Activated T-helper 1 cell treated with anti-CD3 and anti-CD28 coated beads, Interleukin-12 subunit alpha, Interleukin-12 subunit beta, Interleukin-2, Interleukin-4 antibody, amounts not matched to agents 30 ng/mL and 10 ng/mL and 1 ng/mL, durations not matched to agents 14 hours and 24 hours and 36 hours (primary cell): Measurements from ENCODE around the gene EHMT1. TPM values are rescaled to one million over a fixed set of nuclear protein-coding genes. Genes with fewer than 3 reads are reported as not detected.
A peak's percentile ranks its signal among the peaks of the same experiment; 100 is the strongest.
"Not testable (repeated sequence)": the region's sequence is repeated elsewhere in the genome, so short reads cannot be mapped to it uniquely, and the experiment has no call there.

Experiments used
- DNase-seq: peaks from one replicate; pipeline ENCODE4 v3.0.0; 2021; ENCODE audit warnings: low spot score
- H3K27ac Mint-ChIP-seq: one replicate; pipeline ENCODE4 v1.8.0; 2021; ENCODE audit warnings: mild to moderate bottlenecking, mixed read lengths
- H3K27me3 Mint-ChIP-seq: one replicate; pipeline ENCODE4 v1.8.0; 2022; ENCODE audit warnings: mild to moderate bottlenecking, moderate library complexity, mixed read lengths; ENCODE audit not compliant: insufficient read depth
- H3K36me3 Mint-ChIP-seq: one replicate; pipeline ENCODE4 v1.8.0; 2021; ENCODE audit warnings: low read depth, mixed read lengths
- H3K4me1 Mint-ChIP-seq: one replicate; pipeline ENCODE4 v1.8.0; 2021; ENCODE audit warnings: low read depth, mixed read lengths
- H3K4me3 Mint-ChIP-seq: one replicate; pipeline ENCODE4 v1.8.0; 2021; ENCODE audit warnings: mild to moderate bottlenecking, moderate library complexity, mixed read lengths
- H3K9me3 Mint-ChIP-seq: one replicate; pipeline ENCODE4 v1.8.0; 2021; ENCODE audit warnings: mixed read lengths
- intact Hi-C: fragments of 100-400 bp; cut with micrococcal nuclease; formaldehyde crosslinking; loops from one replicate; pipeline ENCODE4 v1.15.1; 2024
- total RNA-seq: library from RNA; stranded (reverse); gene quantifications from 2 replicates; pipeline ENCODE4 v1.2.3, GENCODE V29; 2022

Gene EHMT1
- total RNA-seq, 1 donor from 2014 or later: 97.0 TPM

DNA sequence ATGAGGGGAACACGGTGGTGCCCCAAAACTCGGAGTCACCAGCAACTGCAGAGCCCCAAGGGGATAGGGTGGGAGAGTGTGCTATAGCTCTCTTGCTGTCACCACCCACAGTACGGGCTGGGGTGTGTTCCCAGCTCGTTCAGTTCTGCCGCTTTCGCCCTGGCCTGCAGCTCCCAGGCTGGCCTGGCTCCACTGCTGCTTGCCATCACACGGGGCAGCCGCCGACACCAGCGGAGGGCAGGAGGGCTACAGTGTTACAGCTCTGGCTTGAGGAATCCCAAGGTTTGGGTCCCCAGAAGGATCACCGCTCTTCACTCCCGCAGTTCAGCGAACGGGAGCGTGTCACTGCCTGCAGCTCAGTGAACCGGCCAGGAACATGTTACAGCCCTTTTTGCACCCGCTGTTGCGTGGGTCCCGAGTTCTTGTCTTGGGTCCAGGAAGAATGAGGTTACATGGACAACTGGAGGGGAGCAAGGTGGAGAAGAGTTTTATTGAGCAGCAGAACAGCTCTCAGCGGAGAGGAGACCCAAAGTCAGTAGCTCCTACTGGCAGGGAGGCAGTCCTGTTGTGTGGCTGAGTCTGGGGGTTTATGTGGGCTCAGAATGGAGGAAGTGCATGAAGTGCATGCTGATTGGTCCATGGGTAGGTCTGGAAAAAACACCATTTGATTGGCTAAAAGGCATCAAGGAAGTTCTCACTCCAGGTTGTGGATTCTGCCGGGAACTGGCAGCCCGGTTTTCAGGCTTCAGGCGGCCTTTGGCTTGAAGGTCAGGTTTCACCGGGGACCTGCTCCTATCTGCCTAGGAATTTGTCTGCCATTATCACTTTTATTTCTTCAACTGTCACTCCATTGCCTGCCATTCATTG, 113.4 kb downstream of the EHMT1 start:
- Mint-ChIP-seq H3K4me1 (no peaks in the 10 kb centered on the region), H3K27me3 (no peaks in the 10 kb centered on the region), H3K36me3 (peaks cover 62% of the 10 kb centered on the region), H3K27ac (no peak overlapping the region), H3K9me3 (peaks cover 37% of the 10 kb centered on the region), H3K4me3 (no peak overlapping the region)
- no peak for DNase-seq
- intact Hi-C loops: no loop called here

DNA sequence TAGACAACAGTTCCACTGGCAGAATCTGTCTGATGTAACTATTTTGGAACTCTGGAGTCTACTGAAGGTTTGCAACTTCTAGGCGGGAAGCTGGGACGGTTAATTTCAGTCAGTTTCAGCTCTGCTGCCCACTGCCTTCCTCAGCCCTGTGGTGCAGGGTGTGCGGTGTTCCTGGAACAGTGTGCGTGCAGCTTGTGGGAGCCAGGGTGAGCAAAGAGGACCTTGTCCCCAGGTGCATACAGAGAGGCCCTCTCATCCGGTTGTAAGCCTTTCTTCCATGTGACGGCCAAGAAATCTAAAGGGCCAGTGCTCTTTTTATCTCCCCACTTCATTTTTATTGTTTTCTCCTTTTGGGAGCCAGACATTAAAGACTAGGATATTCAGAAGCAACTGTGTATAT, 114.6 kb downstream of the EHMT1 start:
- Mint-ChIP-seq H3K27me3 (no peaks in the 10 kb centered on the region), H3K27ac (no peak overlapping the region), H3K9me3 (peaks cover 37% of the 10 kb centered on the region), H3K4me3 (no peak overlapping the region), H3K36me3 (peaks cover 60% of the 10 kb centered on the region), H3K4me1 (no peaks in the 10 kb centered on the region)
- intact Hi-C loops: no loop called here
- no peak for DNase-seq

DNA sequence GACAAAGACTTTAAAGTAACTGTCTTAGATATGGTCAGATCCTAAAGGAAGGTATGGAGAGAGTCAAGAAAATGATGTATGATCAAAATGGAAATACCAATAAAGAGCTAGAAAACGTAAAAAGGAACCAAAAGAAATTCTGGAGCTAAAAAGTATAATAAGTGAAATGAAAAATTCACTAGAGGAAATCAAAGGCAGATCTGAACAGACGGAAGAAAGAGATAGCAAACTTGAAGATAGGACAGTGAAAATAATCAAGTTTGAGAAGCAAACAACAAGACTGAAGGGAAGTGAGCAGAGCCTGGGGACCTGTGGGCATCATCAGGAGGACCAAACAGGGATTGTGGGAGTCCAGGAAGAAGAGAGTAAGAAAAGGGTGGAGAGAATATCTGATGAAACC, 115.4 kb downstream of the EHMT1 start:
- intact Hi-C loops: no loop called here
- no peak overlapping the region for H3K4me3 Mint-ChIP-seq
- H3K9me3 Mint-ChIP-seq: peaks cover 37% of the 10 kb centered on the region

DNA sequence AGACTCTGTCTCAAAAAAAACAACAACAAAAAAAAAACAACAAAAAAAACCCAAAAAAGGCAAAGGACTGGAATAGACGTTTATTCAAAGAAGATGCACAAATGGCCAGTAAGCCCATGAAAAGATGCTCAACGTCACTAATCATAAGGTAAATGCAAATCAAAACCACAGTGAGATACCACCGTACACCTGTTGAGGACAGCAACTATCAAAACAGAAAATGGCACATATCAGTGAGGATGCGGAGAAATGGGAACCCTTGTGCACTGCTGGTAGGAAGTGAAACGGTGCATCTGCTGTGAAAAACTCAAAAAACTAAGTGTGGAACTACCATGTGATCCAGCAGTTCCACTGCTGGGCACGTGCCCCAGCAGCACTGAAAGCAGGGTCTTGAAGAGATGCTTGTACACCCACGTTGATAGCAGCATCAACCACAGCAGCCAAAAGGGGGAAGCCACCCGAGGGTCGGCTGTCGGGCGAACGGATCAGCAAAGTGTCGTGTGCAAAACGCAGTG, 119.4 kb downstream of the EHMT1 start:
- H3K4me1 Mint-ChIP-seq, intact Hi-C loops, H3K27ac Mint-ChIP-seq: not testable (repeated sequence)

More for the DNA sequence above, 115.4 kb downstream of the EHMT1 start:
- DNase-seq: no peak
- H3K36me3 Mint-ChIP-seq: peaks cover 60% of the 10 kb centered on the region
- H3K27ac Mint-ChIP-seq: peak overlapping the region; percentile 62
- no peaks in the 10 kb centered on the region for H3K4me1 Mint-ChIP-seq
- H3K27me3 Mint-ChIP-seq: no peaks in the 10 kb centered on the region

DNA sequence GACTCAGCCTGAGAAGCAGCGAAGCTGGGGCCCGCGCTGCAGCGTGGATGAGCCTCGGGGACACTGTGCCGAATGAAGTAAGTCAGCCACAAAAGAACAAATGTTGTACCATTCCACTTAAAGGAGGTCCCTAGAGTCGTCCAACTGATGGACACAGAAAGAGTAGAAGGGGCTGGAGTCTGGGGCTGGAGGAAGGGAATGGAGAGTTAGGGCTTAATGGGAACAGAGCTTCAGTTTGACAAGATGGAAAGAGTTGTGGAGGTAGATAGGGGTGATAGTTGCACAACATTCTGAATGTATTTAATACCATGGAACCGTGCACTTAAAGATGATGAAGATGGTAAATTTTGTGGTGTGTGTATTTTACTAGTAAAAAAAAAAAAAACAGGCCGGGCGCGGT, 119.9 kb downstream of the EHMT1 start:
- Mint-ChIP-seq H3K27ac (no peak overlapping the region), H3K27me3 (no peaks in the 10 kb centered on the region), H3K36me3 (peaks cover 29% of the 10 kb centered on the region), H3K9me3 (peaks cover 19% of the 10 kb centered on the region), H3K4me3 (no peak overlapping the region), H3K4me1 (no peaks in the 10 kb centered on the region)
- intact Hi-C loops: no loop called here
- no peak for DNase-seq

More for the DNA sequence above, 119.4 kb downstream of the EHMT1 start:
- Mint-ChIP-seq H3K36me3 (peaks cover 30% of the 10 kb centered on the region), H3K9me3 (peaks cover 22% of the 10 kb centered on the region)
- H3K27me3 Mint-ChIP-seq, H3K4me3 Mint-ChIP-seq, DNase-seq: not testable (repeated sequence)

DNA sequence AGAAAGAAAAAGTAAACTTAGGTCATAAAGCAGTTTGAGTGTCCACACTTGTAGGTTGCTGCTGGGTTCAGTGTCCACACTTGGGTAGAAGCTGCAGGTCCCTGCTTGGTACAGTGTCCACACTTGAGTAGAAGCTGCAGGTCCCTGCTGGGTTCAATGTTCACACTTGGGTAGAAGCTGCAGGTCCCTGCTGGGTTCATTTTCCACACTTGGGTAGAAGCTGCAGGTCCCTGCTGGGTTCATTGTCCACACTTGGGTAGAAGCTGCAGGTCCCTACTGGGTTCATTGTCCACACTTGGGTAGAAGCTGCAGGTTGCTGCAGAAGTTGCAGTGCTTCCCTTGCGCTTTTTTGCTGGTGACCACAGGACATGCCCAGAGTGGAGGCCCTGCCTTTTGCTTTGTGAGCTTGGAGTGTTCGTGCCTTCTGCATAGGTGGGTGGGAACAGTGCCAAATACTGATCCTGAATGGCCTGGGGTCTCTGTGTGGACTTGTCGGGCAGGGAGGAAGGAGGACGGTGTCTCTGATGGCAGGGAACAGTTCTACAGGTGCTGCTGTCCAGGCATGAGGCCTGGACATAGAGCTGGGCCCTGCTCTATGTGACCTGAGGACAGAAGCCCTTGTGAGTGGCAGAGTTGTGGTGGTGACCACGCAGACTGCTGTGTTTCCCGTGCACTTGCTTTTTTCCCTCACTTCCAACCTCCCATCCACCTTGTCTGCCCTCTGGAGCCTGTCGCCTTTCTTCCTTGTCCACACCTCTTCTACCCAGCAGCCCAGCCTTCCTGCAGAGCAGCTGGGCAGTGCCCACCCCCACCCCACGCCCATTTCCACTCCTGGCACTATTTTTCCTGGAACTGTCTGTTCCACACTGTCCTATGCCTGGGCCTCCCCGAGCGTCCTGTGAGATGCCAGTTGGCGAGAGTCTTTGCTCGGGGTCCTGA, 120.8 kb downstream of the EHMT1 start:
- H3K36me3 Mint-ChIP-seq: peaks cover 25% of the 10 kb centered on the region
- H3K9me3 Mint-ChIP-seq: peaks cover 10% of the 10 kb centered on the region
- H3K4me3 Mint-ChIP-seq: no peak overlapping the region
- DNase-seq: no peak
- H3K4me1 Mint-ChIP-seq: peaks cover 1% of the 10 kb centered on the region
- no peak overlapping the region for H3K27ac Mint-ChIP-seq
- no peaks in the 10 kb centered on the region for H3K27me3 Mint-ChIP-seq
- intact Hi-C loops: no loop called here

DNA sequence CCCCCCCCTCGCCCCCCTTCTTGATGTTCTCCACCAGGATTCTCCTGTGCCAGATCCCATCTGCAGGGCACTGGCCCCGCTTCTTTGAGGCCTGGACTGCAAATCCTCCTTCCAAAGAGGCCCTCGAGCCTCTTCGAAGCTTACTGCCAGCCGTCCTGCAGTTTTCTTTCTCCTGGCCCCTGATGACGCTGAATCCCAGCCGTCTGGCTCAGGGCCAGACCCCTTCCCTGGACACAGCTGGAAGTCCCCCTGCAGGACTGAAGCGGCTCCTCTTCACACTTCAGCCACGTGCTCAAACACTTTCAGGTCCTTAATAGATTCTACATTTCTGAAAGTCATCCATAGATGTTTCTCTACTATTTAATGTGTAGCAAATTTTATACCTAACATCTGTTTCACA, 121.5 kb downstream of the EHMT1 start:
- no peak overlapping the region for H3K27ac Mint-ChIP-seq
- DNase-seq: no peak
- H3K9me3 Mint-ChIP-seq: peaks cover 4% of the 10 kb centered on the region
- peaks cover 5% of the 10 kb centered on the region for H3K4me1 Mint-ChIP-seq
- no peak overlapping the region for H3K4me3 Mint-ChIP-seq
- no peaks in the 10 kb centered on the region for H3K27me3 Mint-ChIP-seq
- H3K36me3 Mint-ChIP-seq: peaks cover 22% of the 10 kb centered on the region
- intact Hi-C loops: no loop called here

DNA sequence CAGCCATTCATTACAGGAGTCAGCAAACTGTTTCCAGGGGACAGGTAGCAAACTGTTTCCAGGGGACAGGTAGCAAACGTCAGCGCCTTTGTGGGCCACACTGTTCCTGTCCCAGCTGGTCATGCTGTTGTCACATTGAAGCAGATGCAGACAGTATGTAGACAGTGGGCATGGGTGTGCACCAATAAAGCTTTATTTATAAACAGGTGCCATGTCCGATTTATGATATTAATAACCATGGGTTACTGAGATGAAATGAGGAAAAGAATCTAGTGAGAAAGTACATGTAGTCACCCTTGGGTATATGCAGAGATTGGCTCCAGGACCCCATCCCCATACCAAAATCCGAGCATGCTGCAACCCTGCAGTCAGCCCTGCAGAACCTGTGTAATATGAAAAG, 122.5 kb downstream of the EHMT1 start:
- peaks cover 13% of the 10 kb centered on the region for H3K4me1 Mint-ChIP-seq
- DNase-seq: no peak
- no peaks in the 10 kb centered on the region for H3K9me3 Mint-ChIP-seq
- H3K36me3 Mint-ChIP-seq: peaks cover 19% of the 10 kb centered on the region
- no peak overlapping the region for H3K4me3 Mint-ChIP-seq
- intact Hi-C loops: no loop called here
- no peaks in the 10 kb centered on the region for H3K27me3 Mint-ChIP-seq
- no peak overlapping the region for H3K27ac Mint-ChIP-seq

DNA sequence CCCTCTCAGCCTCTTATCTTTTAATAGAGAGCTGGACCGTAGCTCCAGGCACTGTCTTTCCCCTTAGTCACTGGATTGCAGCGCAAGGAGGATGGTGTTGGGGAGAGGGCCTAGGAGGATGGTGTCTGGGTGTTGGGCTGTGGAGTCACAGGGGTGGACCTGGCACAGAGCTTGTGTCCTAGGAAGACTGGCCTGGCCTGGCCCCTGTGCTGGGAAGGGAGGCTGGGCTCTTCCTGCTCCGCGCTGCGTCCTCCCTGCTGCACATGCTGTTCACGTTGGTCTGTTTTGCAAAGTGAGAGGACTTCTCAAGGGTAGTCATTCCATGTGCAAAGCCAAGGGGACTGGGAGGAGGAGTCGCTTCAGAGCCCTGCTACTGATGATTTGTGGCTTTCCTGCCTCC, 123.9 kb downstream of the EHMT1 start:
- Mint-ChIP-seq H3K4me1 (peaks cover 13% of the 10 kb centered on the region), H3K36me3 (peaks cover 24% of the 10 kb centered on the region), H3K4me3 (no peak overlapping the region), H3K27me3 (no peaks in the 10 kb centered on the region), H3K27ac (no peak overlapping the region), H3K9me3 (no peaks in the 10 kb centered on the region)
- no peak for DNase-seq
- intact Hi-C loops: no loop called here

DNA sequence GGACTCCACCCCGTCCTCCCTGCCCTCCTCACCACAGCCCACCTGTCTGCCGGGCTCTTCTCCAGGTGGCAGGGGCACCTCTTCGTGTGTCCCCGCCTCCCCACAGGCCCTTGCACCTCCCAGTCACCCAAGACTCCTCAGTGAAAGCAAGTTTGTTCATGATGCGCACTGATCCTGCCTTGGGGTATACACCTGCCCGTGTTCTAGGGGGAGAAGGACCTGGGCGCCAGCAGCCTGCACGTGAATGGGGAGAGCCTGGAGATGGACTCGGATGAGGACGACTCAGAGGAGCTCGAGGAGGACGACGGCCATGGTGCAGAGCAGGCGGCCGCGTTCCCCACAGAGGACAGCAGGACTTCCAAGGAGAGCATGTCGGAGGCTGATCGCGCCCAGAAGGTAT, 124.9 kb downstream of the EHMT1 start:
- Mint-ChIP-seq H3K27ac (no peak overlapping the region), H3K9me3 (no peaks in the 10 kb centered on the region), H3K4me1 (peaks cover 13% of the 10 kb centered on the region), H3K4me3 (no peak overlapping the region), H3K27me3 (no peaks in the 10 kb centered on the region), H3K36me3 (peaks cover 20% of the 10 kb centered on the region)
- intact Hi-C loops: no loop called here
- no peak for DNase-seq

DNA sequence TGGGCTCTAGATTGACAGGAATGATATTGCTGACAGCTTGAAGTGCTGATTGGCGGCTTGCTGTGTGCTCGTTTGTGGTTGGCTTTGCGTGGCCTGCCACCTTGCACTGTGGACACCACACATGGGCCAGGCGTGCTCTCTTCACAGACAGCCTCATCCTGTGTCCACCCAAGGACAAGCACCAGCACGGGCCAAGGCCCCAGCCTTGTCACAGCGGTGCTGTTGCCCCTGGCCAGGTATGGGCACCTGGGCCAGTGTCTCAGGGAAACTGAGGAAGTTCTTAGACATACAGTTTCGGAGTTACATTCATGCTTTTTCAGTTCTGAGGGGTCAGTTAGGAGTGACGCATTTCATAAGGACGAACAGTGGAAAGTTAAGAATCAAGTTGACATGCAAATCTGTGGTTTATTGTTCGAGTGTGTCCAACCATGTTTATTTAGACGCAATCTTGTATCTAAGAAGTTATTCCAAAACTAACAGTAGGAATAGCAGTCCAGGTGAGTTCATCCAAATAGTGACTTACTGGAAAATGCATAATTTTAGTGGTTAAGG, 125.9 kb downstream of the EHMT1 start:
- Mint-ChIP-seq H3K4me3 (no peak overlapping the region), H3K4me1 (peaks cover 13% of the 10 kb centered on the region), H3K36me3 (peaks cover 20% of the 10 kb centered on the region), H3K27ac (no peak overlapping the region), H3K27me3 (no peaks in the 10 kb centered on the region), H3K9me3 (no peaks in the 10 kb centered on the region)
- intact Hi-C loops: no loop called here
- no peak for DNase-seq

DNA sequence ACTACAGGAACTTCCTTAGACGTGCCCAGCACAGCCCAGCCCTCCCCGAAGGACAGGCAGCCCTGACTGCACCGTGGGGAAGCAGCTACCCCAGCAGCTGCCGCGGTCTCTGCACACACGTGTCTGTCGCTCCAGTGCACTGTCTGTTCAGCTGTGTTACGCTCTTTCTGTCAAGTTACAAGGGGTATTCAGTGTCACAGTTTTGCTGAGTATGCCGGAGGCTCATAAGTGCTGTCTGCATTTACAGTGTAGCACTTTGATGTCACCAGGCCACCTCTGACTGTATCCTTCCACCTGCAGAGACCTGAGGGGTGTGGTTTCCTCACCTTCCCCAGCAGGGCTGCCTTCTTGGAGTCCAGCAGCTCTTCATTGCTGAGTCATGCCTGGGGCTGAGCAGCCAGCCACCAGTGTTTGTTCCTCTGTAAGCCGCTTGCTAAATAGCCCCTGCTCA, 126.8 kb downstream of the EHMT1 start:
- H3K27me3 Mint-ChIP-seq: no peaks in the 10 kb centered on the region
- H3K9me3 Mint-ChIP-seq: no peaks in the 10 kb centered on the region
- peaks cover 23% of the 10 kb centered on the region for H3K36me3 Mint-ChIP-seq
- intact Hi-C loops: no loop called here
- DNase-seq: no peak
- H3K27ac Mint-ChIP-seq: no peak overlapping the region
- H3K4me1 Mint-ChIP-seq: peaks cover 13% of the 10 kb centered on the region
- H3K4me3 Mint-ChIP-seq: no peak overlapping the region
